C4-2B (cell line): Measurements from ENCODE around the gene SLC22A5.

Experiments used
- H3K27ac ChIP-seq: fragments of 450-650 bp; 2 replicates; pipeline ENCODE4 v1.5.1; 2017
- CTCF ChIP-seq: fragments of 450-650 bp; conservative IDR thresholded peaks from 2 replicates; pipeline ENCODE4 v1.5.1; 2017; ENCODE audit warnings: mild to moderate bottlenecking
- ZFX ChIP-seq: fragments of 450-650 bp; IDR thresholded peaks from 2 replicates; pipeline ENCODE4 v1.6.1; 2017

Gene SLC22A5

GRCh38 chr5:132368186-132368585 lies 1.3 kb upstream of the SLC22A5 start:
- TF ChIP-seq CTCF (no peak), ZFX (no peak)
- H3K27ac ChIP-seq, result no peak overlapping the region

DNA sequence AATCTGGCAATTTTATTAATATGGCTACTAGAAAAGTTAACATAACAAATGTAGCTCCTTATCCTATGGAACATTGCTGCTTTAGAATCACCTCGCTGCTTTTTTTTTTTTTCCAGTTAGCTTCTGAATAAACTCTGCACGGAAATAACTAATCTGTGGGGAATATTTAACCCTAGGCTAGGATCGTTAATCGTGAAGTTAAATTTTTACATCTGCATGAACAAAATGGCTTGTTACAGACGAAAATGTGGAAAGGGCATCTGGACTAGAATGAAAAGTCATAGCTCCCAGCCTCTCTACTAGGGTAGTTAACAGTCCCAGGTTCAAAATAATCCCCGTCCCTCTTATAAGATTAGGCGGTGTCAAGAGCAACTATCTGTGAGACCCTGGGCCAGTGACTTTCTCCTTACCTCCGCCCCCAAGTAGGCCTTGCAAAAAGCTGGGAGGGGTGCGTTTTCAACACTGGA lies 470 bp upstream of the SLC22A5 start:
- peak overlapping the region; percentile 82 for H3K27ac ChIP-seq
- TF ChIP-seq CTCF (no peak), ZFX (no peak)

DNA sequence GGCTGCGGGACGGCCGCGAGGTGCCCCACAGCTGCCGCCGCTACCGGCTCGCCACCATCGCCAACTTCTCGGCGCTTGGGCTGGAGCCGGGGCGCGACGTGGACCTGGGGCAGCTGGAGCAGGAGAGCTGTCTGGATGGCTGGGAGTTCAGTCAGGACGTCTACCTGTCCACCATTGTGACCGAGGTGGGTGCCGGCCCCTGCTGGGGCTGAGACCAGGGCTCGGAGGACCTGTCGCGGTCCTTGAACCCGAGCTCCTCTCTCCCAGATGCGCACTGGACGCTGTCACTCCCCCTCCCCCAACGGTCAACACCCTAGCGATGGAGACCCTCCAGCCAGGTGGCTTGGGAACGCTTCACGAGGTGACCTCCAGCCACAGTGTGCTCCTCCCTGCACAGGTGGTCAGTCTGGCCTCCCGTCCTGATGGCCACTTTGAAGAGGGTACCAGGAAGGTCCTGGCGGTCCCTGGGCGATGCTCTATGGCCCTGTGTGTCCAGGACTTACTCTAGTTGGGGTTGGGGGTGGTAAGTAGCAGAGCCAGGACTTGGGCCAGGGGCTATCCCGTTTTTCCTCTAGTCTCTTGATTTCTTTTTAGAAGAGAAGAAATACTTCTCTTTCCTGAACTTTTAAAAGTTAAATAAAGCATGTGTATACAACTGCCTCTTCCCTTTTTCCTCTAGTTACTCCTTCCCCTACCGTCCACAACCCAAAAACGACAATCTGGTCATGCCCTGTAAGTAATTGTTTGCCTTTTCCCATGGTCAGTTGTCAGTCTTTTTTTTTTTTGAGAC lies 866 bp downstream of the SLC22A5 start:
- H3K27ac ChIP-seq, result peak overlapping the region; percentile 82
- no peak for TF ChIP-seq CTCF
- TF ChIP-seq ZFX, result no peak

- TF ChIP-seq ZFX, result no peak
- no peak for TF ChIP-seq CTCF
- peak overlapping the region; percentile 82 for H3K27ac ChIP-seq
Measured at GRCh38 chr5:132370971-132371602, 1.6 kb downstream of the SLC22A5 start.

- no peak for TF ChIP-seq CTCF
- no peak for TF ChIP-seq ZFX
- H3K27ac ChIP-seq, result no peak overlapping the region
Measured at GRCh38 chr5:132371603-132371994, 2.1 kb downstream of the SLC22A5 start.

DNA sequence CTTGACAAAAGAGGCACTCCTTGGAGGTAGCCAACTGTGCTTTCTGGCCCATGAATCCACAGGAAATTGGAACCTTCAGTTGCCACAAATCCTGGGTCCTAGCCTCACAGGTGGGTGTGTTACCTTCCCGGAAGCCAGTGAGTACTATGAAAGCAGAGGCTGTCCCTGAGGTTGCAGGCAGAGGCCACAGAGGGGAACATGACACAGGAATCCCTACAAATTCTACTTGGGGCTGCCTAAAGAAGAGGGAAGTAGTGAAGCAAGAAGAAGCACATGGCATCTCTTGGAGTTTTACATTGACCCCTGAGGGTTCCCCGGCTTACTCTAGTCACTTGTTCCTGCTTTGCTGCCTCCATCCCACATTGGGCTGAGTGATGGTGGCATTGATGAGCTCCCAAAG lies 2.6 kb downstream of the SLC22A5 start:
- H3K27ac ChIP-seq, result no peak overlapping the region
- TF ChIP-seq ZFX, result no peak

DNA sequence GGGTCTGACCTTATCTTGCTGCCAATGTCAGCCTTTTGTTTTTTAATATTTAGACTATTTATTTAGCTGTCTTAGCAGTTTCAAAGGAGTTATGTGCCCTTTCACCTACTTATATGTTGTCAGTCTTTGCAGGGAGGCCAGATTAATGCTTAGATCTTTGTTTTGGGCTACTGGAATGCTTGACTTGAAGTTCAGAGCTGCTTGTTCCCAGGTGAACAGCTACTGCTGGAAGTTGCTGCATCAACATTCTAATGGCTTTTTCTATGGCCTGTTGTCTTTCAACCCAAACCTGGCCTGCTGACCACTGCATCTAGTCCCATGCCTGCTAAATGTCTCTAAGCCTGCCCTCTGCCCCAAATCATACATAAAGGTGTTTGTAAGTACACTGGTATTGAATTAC lies 3.0 kb downstream of the SLC22A5 start:
- no peak for TF ChIP-seq ZFX
- no peak for TF ChIP-seq CTCF

More for the DNA sequence above, 3.0 kb downstream of the SLC22A5 start:
- no peak overlapping the region for H3K27ac ChIP-seq
